HG02759 (cell line): ENCODE results near the gene ARHGAP10.

ENCODE experiments used
- ATAC-seq: cut with Tn5 transposase; IDR thresholded peaks from one replicate; pipeline ENCODE4 v1.9.1; 2021; ENCODE audit warnings: mild to moderate bottlenecking, moderate library complexity; ENCODE audit not compliant: unreplicated experiment

ARHGAP10 gene

GRCh38 chr4:147844781-147845180 is 112.9 kb downstream of the ARHGAP10 start:
- no peak for ATAC-seq

- ATAC-seq = peak; percentile 67
Observed at GRCh38 chr4:147846318-147847155, 114.6 kb downstream of the ARHGAP10 start.

GRCh38 chr4:147847751-147848590 is 116.1 kb downstream of the ARHGAP10 start:
- no peak for ATAC-seq

GRCh38 chr4:147848634-147849033 is 116.7 kb downstream of the ARHGAP10 start:
- ATAC-seq = no peak

- no peak for ATAC-seq
Observed at GRCh38 chr4:147851135-147851534, 119.2 kb downstream of the ARHGAP10 start.

GRCh38 chr4:147853706-147854105 is 121.8 kb downstream of the ARHGAP10 start:
- ATAC-seq = no peak

GRCh38 chr4:147854154-147854553 is 122.3 kb downstream of the ARHGAP10 start:
- no peak for ATAC-seq

GRCh38 chr4:147855571-147856009 is 123.7 kb downstream of the ARHGAP10 start:
- ATAC-seq = no peak

- no peak for ATAC-seq
Observed at GRCh38 chr4:147860960-147861359, 129.1 kb downstream of the ARHGAP10 start.

- ATAC-seq = no peak
Observed at GRCh38 chr4:147862043-147862692, 130.3 kb downstream of the ARHGAP10 start.

- ATAC-seq = peak; percentile 56
Observed at GRCh38 chr4:147863111-147863747, 131.3 kb downstream of the ARHGAP10 start.

GRCh38 chr4:147863808-147864472 is 132.1 kb downstream of the ARHGAP10 start:
- ATAC-seq = no peak

- no peak for ATAC-seq
Observed at GRCh38 chr4:147864607-147865006, 132.7 kb downstream of the ARHGAP10 start.

- ATAC-seq = no peak
Observed at GRCh38 chr4:147865926-147866325, 134.0 kb downstream of the ARHGAP10 start.

- peak; percentile 84 for ATAC-seq
Observed at GRCh38 chr4:147866532-147867271, 134.8 kb downstream of the ARHGAP10 start.

GRCh38 chr4:147874109-147874508 is 142.2 kb downstream of the ARHGAP10 start:
- no peak for ATAC-seq

- ATAC-seq = no peak
Observed at GRCh38 chr4:147877308-147877771, 145.5 kb downstream of the ARHGAP10 start.

- ATAC-seq = no peak
Observed at GRCh38 chr4:147879676-147880075, 147.8 kb downstream of the ARHGAP10 start.

GRCh38 chr4:147880511-147880910 is 148.6 kb downstream of the ARHGAP10 start:
- ATAC-seq = no peak
